H9 (cell line): ENCODE data around the gene AMOTL1. TPM values are rescaled to one million over a fixed set of nuclear protein-coding genes. Genes with fewer than 3 reads are reported as not detected.

ENCODE experiments used
- DNase-seq: peaks from one replicate; pipeline ENCODE4 v3.0.0-alpha.2; 2017
- H2AFZ ChIP-seq: one replicate; pipeline ENCODE4 v1.6.1; 2013; ENCODE audit warnings: mild to moderate bottlenecking, low read length, control low read depth, moderate library complexity
- H2AK5ac ChIP-seq: 2 replicates; pipeline ENCODE4 v1.6.1; 2013; ENCODE audit warnings: low read length, control low read depth, mixed read lengths; ENCODE audit not compliant: insufficient read length
- H2BK120ac ChIP-seq: one replicate; pipeline ENCODE4 v1.6.1; 2013; ENCODE audit warnings: low read depth, mild to moderate bottlenecking, low read length, control low read depth, inconsistent platforms; ENCODE audit not compliant: poor library complexity, severe bottlenecking
- H2BK12ac ChIP-seq: 2 replicates; pipeline ENCODE4 v1.6.1; 2013; ENCODE audit warnings: low read length, control low read depth, mixed read lengths, low read depth; ENCODE audit not compliant: insufficient read length
- H2BK15ac ChIP-seq: 2 replicates; pipeline ENCODE4 v1.6.1; 2013; ENCODE audit warnings: low read depth, low read length, control low read depth
- H2BK20ac ChIP-seq: one replicate; pipeline ENCODE4 v1.6.1; 2013; ENCODE audit warnings: low read depth, mild to moderate bottlenecking, low read length, control low read depth, inconsistent platforms; ENCODE audit not compliant: poor library complexity, severe bottlenecking
- H2BK5ac ChIP-seq: 2 replicates; pipeline ENCODE4 v1.6.1; 2013; ENCODE audit warnings: low read length, control low read depth, mixed read lengths; ENCODE audit not compliant: insufficient read length
- H3K14ac ChIP-seq: 2 replicates; pipeline ENCODE4 v1.6.1; 2013; ENCODE audit warnings: low read length, control low read depth; ENCODE audit not compliant: insufficient read depth
- H3K18ac ChIP-seq: 2 replicates; pipeline ENCODE4 v1.6.1; 2013; ENCODE audit warnings: low read depth, mild to moderate bottlenecking, mixed read lengths, low read length, control low read depth; ENCODE audit not compliant: insufficient read length
- H3K23ac ChIP-seq: 2 replicates; pipeline ENCODE4 v1.6.1; 2013; ENCODE audit warnings: low read length, control low read depth, mixed read lengths, low read depth; ENCODE audit not compliant: insufficient read length
- H3K23me2 ChIP-seq: 2 replicates; pipeline ENCODE4 v1.6.1; 2013; ENCODE audit warnings: low read depth, mild to moderate bottlenecking, mixed read lengths, low read length, control low read depth; ENCODE audit not compliant: insufficient read length, poor library complexity, severe bottlenecking
- H3K27ac ChIP-seq: 2 replicates; pipeline ENCODE4 v1.5.1; 2013; ENCODE audit warnings: low read length, control low read depth, mixed read lengths, low read depth; ENCODE audit not compliant: insufficient read length
- H3K27me3 ChIP-seq: 2 replicates; pipeline ENCODE4 v1.6.1; 2013; ENCODE audit warnings: low read length, control low read depth, inconsistent platforms; ENCODE audit not compliant: insufficient read depth
- H3K4ac ChIP-seq: 2 replicates; pipeline ENCODE4 v1.6.1; 2013; ENCODE audit warnings: low read depth, mild to moderate bottlenecking, control low read depth, inconsistent platforms, low read length, moderate library complexity
- H3K4me1 ChIP-seq: 2 replicates; pipeline ENCODE4 v1.6.1; 2013; ENCODE audit warnings: low read length, control low read depth, inconsistent platforms; ENCODE audit not compliant: insufficient read depth
- H3K4me2 ChIP-seq: 2 replicates; pipeline ENCODE4 v1.6.1; 2013; ENCODE audit warnings: low read length, control low read depth, mixed read lengths; ENCODE audit not compliant: insufficient read length, insufficient read depth
- H3K56ac ChIP-seq: 2 replicates; pipeline ENCODE4 v1.6.1; 2013; ENCODE audit warnings: low read depth, mild to moderate bottlenecking, mixed read lengths, low read length, control low read depth; ENCODE audit not compliant: insufficient read length
- H3K79me1 ChIP-seq: 2 replicates; pipeline ENCODE4 v1.6.1; 2013; ENCODE audit warnings: low read depth, mild to moderate bottlenecking, moderate library complexity, low read length, control low read depth, inconsistent platforms; ENCODE audit not compliant: insufficient read depth, poor library complexity, severe bottlenecking
- H3K79me2 ChIP-seq: 2 replicates; pipeline ENCODE4 v1.6.1; 2013; ENCODE audit warnings: low read length, control low read depth, inconsistent platforms; ENCODE audit not compliant: insufficient read depth
- H3K9ac ChIP-seq: 2 replicates; pipeline ENCODE4 v1.6.1; 2013; ENCODE audit warnings: low read length, control low read depth, mixed read lengths; ENCODE audit not compliant: insufficient read length; ENCODE audit errors: extremely low read depth
- H3K9me3 ChIP-seq: one replicate; pipeline ENCODE4 v1.6.1; 2013; ENCODE audit warnings: low read depth, low read length, inconsistent platforms; ENCODE audit not compliant: control insufficient read depth
- H3T11ph ChIP-seq: one replicate; pipeline ENCODE4 v1.6.1; 2013; ENCODE audit warnings: mild to moderate bottlenecking, low read length, control low read depth, inconsistent platforms
- H4K20me1 ChIP-seq: one replicate; pipeline ENCODE4 v1.6.1; 2013; ENCODE audit not compliant: control insufficient read depth, insufficient read length, insufficient read depth
- H4K5ac ChIP-seq: 2 replicates; pipeline ENCODE4 v1.6.1; 2013; ENCODE audit warnings: low read depth, mild to moderate bottlenecking, mixed read lengths, low read length, control low read depth; ENCODE audit not compliant: insufficient read length
- H4K8ac ChIP-seq: replicated peaks from 2 replicates; pipeline ENCODE4 v1.6.1; 2013; ENCODE audit warnings: low read length, control low read depth, mixed read lengths, low read depth; ENCODE audit not compliant: insufficient read length
- H4K91ac ChIP-seq: 2 replicates; pipeline ENCODE4 v1.6.1; 2013; ENCODE audit warnings: low read depth, mild to moderate bottlenecking, moderate library complexity, mixed read lengths, low read length, control low read depth; ENCODE audit not compliant: insufficient read length
- H3K27ac Mint-ChIP-seq, 3 experiments: 2 replicates in 2 of 3; 3 replicates in 1 of 3; pipeline ENCODE4 v1.8.0; 2020 to 2021; ENCODE audit warnings: mixed read lengths in 3 of 3, mild to moderate bottlenecking in 1 of 3, moderate library complexity in 1 of 3
- H3K27me3 Mint-ChIP-seq: 2 replicates; pipeline ENCODE4 v1.8.0; 2021; ENCODE audit warnings: low read depth, mild to moderate bottlenecking, moderate library complexity, mixed read lengths
- H3K36me3 Mint-ChIP-seq, 3 experiments: 2 replicates in 2 of 3; 3 replicates in 1 of 3; pipeline ENCODE4 v1.8.0; 2020 to 2021; ENCODE audit warnings: low read depth in 3 of 3, mixed read lengths in 3 of 3; ENCODE audit not compliant: insufficient read depth in 1 of 3
- H3K4me1 Mint-ChIP-seq, 2 experiments: 2 replicates each; pipeline ENCODE4 v1.8.0; 2020; ENCODE audit warnings: mixed read lengths in 2 of 2
- H3K4me3 Mint-ChIP-seq, 2 experiments: 2 replicates in 1 of 2; 3 replicates in 1 of 2; pipeline ENCODE4 v1.8.0; 2020 to 2021; ENCODE audit warnings: mild to moderate bottlenecking in 2 of 2, mixed read lengths in 2 of 2, moderate library complexity in 1 of 2
- H3K9me3 Mint-ChIP-seq, 2 experiments: 2 replicates in 1 of 2; 3 replicates in 1 of 2; pipeline ENCODE4 v1.8.0; 2020; ENCODE audit warnings: mild to moderate bottlenecking in 2 of 2, mixed read lengths in 2 of 2, moderate library complexity in 1 of 2
- CTCF ChIP-seq: fragments of 200-600 bp; sonication (generic); conservative IDR thresholded peaks from 3 replicates; pipeline ENCODE4 v1.8.0; 2021; ENCODE audit warnings: antibody characterized with exemption, mild to moderate bottlenecking
- whole genome bisulfite sequencing: extraction: QIAGEN DNeasy Blood & Tissue Kit; methylation state at CpG from one replicate; pipeline ENCODE4 v1.1.7; 2013; ENCODE audit warnings: missing lambda C conversion rate, low lambda C conversion rate, mixed read lengths; ENCODE audit not compliant: insufficient read length; ENCODE audit errors: extremely low coverage; 5-methylcytosine and 5-hydroxymethylcytosine counted together
- total RNA-seq: library from RNA; stranded (reverse); gene quantifications from 2 replicates; pipeline ENCODE4 v1.2.1, GENCODE V29; 2021

Gene AMOTL1
- total RNA-seq, 1 experiment from 2014 or later = 18.5 TPM

- H2BK15ac ChIP-seq = no peak overlapping the region
- H3K18ac ChIP-seq = no peak overlapping the region
- no peak for DNase-seq
- no peak overlapping the region for H2AFZ ChIP-seq
- H3T11ph ChIP-seq = no peak overlapping the region
- H3K9me3 Mint-ChIP-seq = no peaks in the 10 kb centered on the region
- H3K27ac ChIP-seq = no peak overlapping the region
- H3K23ac ChIP-seq = no peak overlapping the region
- no peaks in the 10 kb centered on the region for H4K20me1 ChIP-seq
- no peak overlapping the region for H3K56ac ChIP-seq
- H3K79me1 ChIP-seq = peaks cover 6% of the 10 kb centered on the region
- H3K23me2 ChIP-seq = no peaks in the 10 kb centered on the region
- no peak overlapping the region for H3K9ac ChIP-seq
- H3K9me3 ChIP-seq = no peaks in the 10 kb centered on the region
- no CpG with 5 or more reads among the region's 8 CpGs for WGBS
- H3K4me1 Mint-ChIP-seq = peaks cover 5 to 6% of the 10 kb centered on the region in 2 experiments; a peak in 3 of 4 replicates
- H3K4me2 ChIP-seq = no peak overlapping the region
- no peaks in the 10 kb centered on the region for H3K27me3 ChIP-seq
- H3K4ac ChIP-seq = no peak overlapping the region
- 0 out of 7 replicates have a peak overlapping the region, but pooled peaks of 1 of the 3 experiments have one; percentile 4 for H3K27ac Mint-ChIP-seq
- no peak overlapping the region for H2BK5ac ChIP-seq
- no peak overlapping the region for H3K4me3 Mint-ChIP-seq
- no peak overlapping the region for H2BK12ac ChIP-seq
- no peak for TF ChIP-seq CTCF
- H2AK5ac ChIP-seq = no peak overlapping the region
- no peaks in the 10 kb centered on the region for H3K27me3 Mint-ChIP-seq
- H4K91ac ChIP-seq = no peak overlapping the region
- H3K14ac ChIP-seq = no peak overlapping the region
- H3K4me1 ChIP-seq = no peaks in the 10 kb centered on the region
- H3K36me3 Mint-ChIP-seq = peaks cover 0 to 3% (median 2%) of the 10 kb centered on the region in 3 experiments
- peaks cover 9% of the 10 kb centered on the region; the same call in 1 of the 2 replicates for H3K79me2 ChIP-seq
- H2BK20ac ChIP-seq = no peak overlapping the region
- H4K5ac ChIP-seq = no peak overlapping the region
- no peak overlapping the region for H4K8ac ChIP-seq
- H2BK120ac ChIP-seq = no peak overlapping the region
These were observed 26.4 kb downstream of the AMOTL1 start for GRCh38 chr11:94794287-94795168.
